GM06990 (cell line): ENCODE measurements around the gene LRP1.

Experiments
- DNase-seq: peaks from one replicate; pipeline ENCODE4 v3.0.0-alpha.2; 2011; ENCODE audit not compliant: insufficient read length; ENCODE audit errors: extremely low read depth
- H3K27me3 ChIP-seq: replicated peaks from 2 replicates; pipeline ENCODE4 v1.6.0; 2011; ENCODE audit warnings: low read length; ENCODE audit not compliant: control insufficient read depth, insufficient read depth
- H3K36me3 ChIP-seq: 2 replicates; pipeline ENCODE4 v1.5.1; 2011; ENCODE audit warnings: low read length; ENCODE audit not compliant: control insufficient read depth, insufficient read depth
- H3K4me3 ChIP-seq: replicated peaks from 2 replicates; pipeline ENCODE4 v1.5.1; 2011; ENCODE audit warnings: low read depth, mild to moderate bottlenecking, control low read depth, low read length
- CTCF ChIP-seq: IDR thresholded peaks from 2 replicates; pipeline ENCODE4 v1.5.1; 2011; ENCODE audit warnings: low read length, control low read depth, mild to moderate bottlenecking, inconsistent platforms; ENCODE audit not compliant: insufficient read depth, poor library complexity, severe bottlenecking

The LRP1 gene

GRCh38 chr12:57135527-57136326 is 7.4 kb downstream of the LRP1 start:
- no peak for TF ChIP-seq CTCF
- no peaks in the 10 kb centered on the region for H3K36me3 ChIP-seq
- H3K4me3 ChIP-seq: no peak overlapping the region
- no peaks in the 10 kb centered on the region for H3K27me3 ChIP-seq
- no peak for DNase-seq

GRCh38 chr12:57138526-57139272 is 10.4 kb downstream of the LRP1 start:
- Histone ChIP-seq H3K27me3 (no peaks in the 10 kb centered on the region), H3K36me3 (no peaks in the 10 kb centered on the region), H3K4me3 (no peak overlapping the region)
- no peak for DNase-seq
- no peak for TF ChIP-seq CTCF

GRCh38 chr12:57139796-57140649 is 11.7 kb downstream of the LRP1 start:
- no peak overlapping the region for H3K4me3 ChIP-seq
- DNase-seq: no peak
- H3K36me3 ChIP-seq: no peaks in the 10 kb centered on the region
- no peak for TF ChIP-seq CTCF
- H3K27me3 ChIP-seq: no peaks in the 10 kb centered on the region

- TF ChIP-seq CTCF: no peak
- Histone ChIP-seq H3K4me3 (no peak overlapping the region), H3K27me3 (no peaks in the 10 kb centered on the region), H3K36me3 (no peaks in the 10 kb centered on the region)
- DNase-seq: no peak
Observed at GRCh38 chr12:57141249-57141648, 13.0 kb downstream of the LRP1 start.

GRCh38 chr12:57142121-57142520 is 13.8 kb downstream of the LRP1 start:
- DNase-seq: no peak
- no peak overlapping the region for H3K4me3 ChIP-seq
- no peak for TF ChIP-seq CTCF
- no peaks in the 10 kb centered on the region for H3K36me3 ChIP-seq
- H3K27me3 ChIP-seq: no peaks in the 10 kb centered on the region
